Testis (tissue), 3 donors: ENCODE data around the gene PARD6A. TPM values are rescaled to one million over a fixed set of nuclear protein-coding genes. Genes with fewer than 3 reads are reported as not detected.

Experiments
- DNase-seq: peaks from one replicate; pipeline ENCODE4 v3.0.0-alpha.2; 2019
- H3K27ac ChIP-seq, 2 donors: fragments of 200-600 bp; sonication (generic); one replicate each; pipeline ENCODE4 v1.5.1; 2019
- H3K27me3 ChIP-seq: fragments of 200-600 bp; sonication (generic); one replicate; pipeline ENCODE4 v1.5.1; 2019
- H3K36me3 ChIP-seq: fragments of 200-600 bp; sonication (generic); one replicate; pipeline ENCODE4 v1.5.1; 2017; ENCODE audit warnings: low read depth; ENCODE audit errors: missing control alignments
- H3K4me1 ChIP-seq: fragments of 200-600 bp; sonication (generic); one replicate; pipeline ENCODE4 v1.5.1; 2019
- H3K4me3 ChIP-seq, 2 donors: fragments of 200-600 bp; sonication (generic); one replicate each; pipeline ENCODE4 v1.5.1; 2017 to 2019
- H3K9me3 ChIP-seq: fragments of 200-600 bp; sonication (generic); one replicate; pipeline ENCODE4 v1.5.1; 2017
- CTCF ChIP-seq, 3 experiments: fragments of 450-650 bp in 2 of 3; fragments of 200-600 bp in 1 of 3; sonication (generic) in 1 of 3; IDR thresholded peaks; one replicate each; pipeline ENCODE4 v1.5.1; 2016 to 2019; ENCODE audit warnings: antibody characterized with exemption in 3 of 3, mild to moderate bottlenecking in 2 of 3, moderate library complexity in 1 of 3
- POLR2A ChIP-seq: fragments of 450-650 bp; IDR thresholded peaks from one replicate; pipeline ENCODE4 v1.6.1; 2017; ENCODE audit warnings: antibody characterized with exemption, mild to moderate bottlenecking, moderate library complexity
- WGBS, 2 donors: methylation state at CpG; one replicate each; pipeline ENCODE4 v1.1.5; 2018; 5-methylcytosine and 5-hydroxymethylcytosine counted together
- intact Hi-C: fragments of 100-400 bp; cut with DNase I; formaldehyde crosslinking; loops from one replicate; pipeline ENCODE4 v1.15.1; 2023; ENCODE audit warnings: low total_unique reads
- polyA plus RNA-seq: library from polyadenylated mRNA; stranded (reverse); fragments of 350-450 nt; fragmentation: Illumina TruSeq; extraction: RNeasy Lipid Tissue Mini Kit (QIAGEN cat#74804); gene quantifications from one replicate; pipeline ENCODE4 v1.2.3, GENCODE V29; 2014; ENCODE audit warnings: low read depth, low replicate concordance; ENCODE audit not compliant: insufficient read depth
- total RNA-seq, 2 donors: library from RNA; depleted of rRNA; stranded (reverse); fragments of >200 nt; gene quantifications; one replicate each; pipeline ENCODE4 v1.2.3, GENCODE V29; 2016

Gene PARD6A
- total and polyA plus RNA-seq, 3 donors from 2014 or later: 30.0 to 80.1 (median 35.4) TPM

GRCh38 chr16:67648764-67649407 is 11.9 kb upstream of the PARD6A start:
- WGBS, 2 donors: 28 to 57% methylated on average over 14 to 32 of the region's 35 CpGs
- Histone ChIP-seq H3K36me3 (no peaks in the 10 kb centered on the region), H3K9me3 (no peaks in the 10 kb centered on the region), H3K4me1 (peaks cover 10% of the 10 kb centered on the region), H3K4me3 (peak overlapping the region in 1 of 2 donors; percentile 5), H3K27ac (no peak overlapping the region), H3K27me3 (no peaks in the 10 kb centered on the region)
- TF ChIP-seq POLR2A (no peak), CTCF (IDR thresholded peaks at IDR 0.05) (no peak)
- intact Hi-C loops: loop anchor here (10.0 kb wide), 1 partner anchor 104 kb away; no protein-coding TSS in a partner anchor
- DNase-seq: no peak

DNA sequence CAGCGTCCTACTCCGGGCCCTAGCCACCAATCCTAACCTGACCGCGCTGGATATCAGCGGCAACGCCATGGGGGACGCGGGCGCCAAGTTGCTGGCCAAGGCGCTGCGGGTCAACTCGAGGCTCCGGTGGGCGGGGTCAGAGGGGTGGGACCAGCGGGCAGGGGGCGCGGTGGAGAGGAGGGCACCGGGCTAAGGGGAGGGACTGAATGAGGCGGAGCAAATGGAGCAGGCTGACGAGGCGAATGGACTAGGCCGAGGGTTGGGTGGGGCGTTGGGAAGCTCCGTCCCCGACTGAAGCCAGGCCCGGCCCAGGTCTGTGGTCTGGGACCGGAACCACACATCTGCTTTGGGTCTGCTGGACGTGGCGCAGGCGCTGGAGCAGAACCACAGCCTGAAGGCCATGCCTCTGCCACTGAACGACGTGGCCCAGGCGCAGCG is 11.2 kb upstream of the PARD6A start:
- TF ChIP-seq POLR2A (no peak), CTCF (IDR thresholded peaks at IDR 0.05) (no peak)
- Histone ChIP-seq H3K4me3 (no peak overlapping the region), H3K36me3 (no peaks in the 10 kb centered on the region), H3K27me3 (no peaks in the 10 kb centered on the region), H3K9me3 (no peaks in the 10 kb centered on the region), H3K27ac (no peak overlapping the region), H3K4me1 (peaks cover 10% of the 10 kb centered on the region)
- 32 to 48% methylated on average over 4 to 33 of the region's 34 CpGs for WGBS, 2 donors
- intact Hi-C loops: loop anchor here (10.0 kb wide), 1 partner anchor 105 kb away; no protein-coding TSS in a partner anchor
- no peak for DNase-seq

- DNase-seq: no peak
- no peak overlapping the region for H3K27ac ChIP-seq
- 58 to 63% methylated on average over 6 to 8 of the region's 8 CpGs for WGBS, 2 donors
- no peak for TF ChIP-seq POLR2A
- H3K4me3 ChIP-seq: no peak overlapping the region
- intact Hi-C loops: no loop called here
- H3K9me3 ChIP-seq: no peaks in the 10 kb centered on the region
- H3K36me3 ChIP-seq: no peaks in the 10 kb centered on the region
- H3K27me3 ChIP-seq: no peaks in the 10 kb centered on the region
- H3K4me1 ChIP-seq: peaks cover 10% of the 10 kb centered on the region
Measured at GRCh38 chr16:67650023-67650422, 10.7 kb upstream of the PARD6A start.

DNA sequence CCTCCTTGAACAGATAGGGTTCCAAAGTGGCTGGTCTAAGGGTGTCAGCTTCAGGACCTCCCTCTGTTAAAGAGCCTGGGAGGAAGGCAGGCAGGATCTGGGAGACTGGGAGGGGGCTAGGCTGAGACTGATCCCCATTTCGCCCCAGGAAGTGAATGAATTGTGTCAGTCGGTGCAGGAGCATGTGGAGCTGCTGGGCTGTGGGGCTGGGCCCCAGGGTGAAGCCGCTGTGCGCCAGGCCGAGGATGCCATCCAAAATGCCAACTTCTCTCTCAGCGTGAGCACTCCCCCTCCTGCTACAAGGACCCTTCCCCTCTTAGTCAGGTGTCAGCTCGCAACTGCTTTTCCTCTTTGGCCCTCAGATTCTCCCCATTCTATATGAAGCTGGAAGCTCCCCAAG is 9.7 kb upstream of the PARD6A start:
- TF ChIP-seq CTCF (IDR thresholded peaks at IDR 0.05) (no peak), POLR2A (no peak)
- H3K36me3 ChIP-seq: no peaks in the 10 kb centered on the region
- DNase-seq: no peak
- peaks cover 10% of the 10 kb centered on the region for H3K4me1 ChIP-seq
- intact Hi-C loops: no loop called here
- WGBS, 2 donors: 90 to 97% methylated on average over 7 of the region's 7 CpGs
- no peak overlapping the region for H3K27ac ChIP-seq
- H3K4me3 ChIP-seq: no peak overlapping the region
- no peaks in the 10 kb centered on the region for H3K9me3 ChIP-seq
- H3K27me3 ChIP-seq: no peaks in the 10 kb centered on the region

GRCh38 chr16:67651847-67652246 is 8.9 kb upstream of the PARD6A start:
- Histone ChIP-seq H3K4me1 (peaks cover 10% of the 10 kb centered on the region), H3K27ac (no peak overlapping the region), H3K36me3 (no peaks in the 10 kb centered on the region), H3K4me3 (no peak overlapping the region), H3K9me3 (no peaks in the 10 kb centered on the region), H3K27me3 (no peaks in the 10 kb centered on the region)
- DNase-seq: no peak
- WGBS, 2 donors: 67 to 77% methylated on average over 2 to 4 of the region's 4 CpGs
- no peak for TF ChIP-seq POLR2A
- TF ChIP-seq CTCF (IDR thresholded peaks at IDR 0.05): no peak
- intact Hi-C loops: no loop called here
